Subcutaneous adipose tissue (tissue), 4 donors: ENCODE results near the gene OGDH. TPM values are rescaled to one million over a fixed set of nuclear protein-coding genes. Genes with fewer than 3 reads are reported as not detected.

Experiments
- CTCF ChIP-seq: fragments of 450-650 bp; IDR thresholded peaks from one replicate; pipeline ENCODE4 v1.5.1; 2016; ENCODE audit warnings: low read depth, mild to moderate bottlenecking, control low read depth, antibody characterized with exemption, moderate library complexity
- total RNA-seq, 4 donors: library from RNA; depleted of rRNA; stranded (reverse); fragments of >200 nt; gene quantifications; one replicate each; pipeline ENCODE4 v1.1.0, GENCODE V29; 2016

OGDH gene
- total RNA-seq, 4 donors from 2014 or later: 62.3 to 93.6 (median 68.5) TPM

DNA sequence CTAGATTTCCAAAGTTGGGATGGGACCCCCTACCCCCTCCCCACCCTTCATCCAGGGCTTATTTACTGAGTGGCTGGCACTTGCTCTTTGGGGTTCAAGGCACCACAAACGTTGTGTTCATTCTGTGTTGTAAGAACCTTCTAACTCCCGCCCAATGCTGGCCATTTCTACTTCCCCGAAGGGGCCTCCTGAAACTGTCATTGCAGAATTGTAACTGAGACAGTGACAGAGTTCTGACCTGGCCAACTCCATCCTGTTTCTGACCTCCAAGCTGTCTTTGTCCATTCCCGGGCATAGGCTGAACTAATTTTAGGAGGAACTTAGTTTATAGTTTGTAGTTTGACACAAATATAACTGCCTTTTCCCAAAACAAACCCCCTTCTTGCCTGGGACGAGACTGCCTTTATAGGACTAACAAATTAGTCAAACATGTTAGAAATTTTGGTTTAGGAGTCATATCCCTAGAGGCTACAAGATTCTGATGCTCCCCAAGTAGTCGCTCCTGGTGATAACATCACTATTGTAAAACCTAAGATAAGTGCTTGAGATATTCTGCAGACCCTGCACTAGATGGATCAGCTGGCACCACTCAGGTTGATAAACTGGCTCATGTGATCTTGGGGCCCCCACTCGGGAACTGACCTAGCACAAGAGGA, 107.4 kb downstream of the OGDH start:
- TF ChIP-seq CTCF: no peak

DNA sequence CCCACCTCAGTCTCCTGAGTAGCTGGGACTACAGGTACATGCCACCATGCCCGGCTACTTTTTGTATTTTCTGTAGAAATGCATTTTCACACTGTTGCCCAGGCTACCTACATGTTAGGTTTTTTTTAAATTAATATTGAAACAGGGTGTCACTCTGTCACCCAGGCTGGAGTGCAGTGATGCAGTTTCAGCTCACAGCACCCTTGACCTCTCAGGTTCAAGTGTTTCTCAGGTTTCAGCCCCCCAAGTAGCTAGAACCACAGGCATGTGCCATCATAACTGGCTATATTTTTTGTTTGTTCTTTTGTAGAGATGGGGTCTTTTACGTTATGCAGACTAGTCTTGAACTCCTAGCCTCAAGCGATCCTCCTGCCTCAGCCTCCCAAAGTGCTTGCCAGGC, 109.8 kb downstream of the OGDH start:
- no peak for TF ChIP-seq CTCF

- TF ChIP-seq CTCF: no peak
Observed at GRCh38 chr7:44720301-44720700, 113.9 kb downstream of the OGDH start.

GRCh38 chr7:44724276-44724675, 117.8 kb downstream of the OGDH start:
- TF ChIP-seq CTCF: no peak

DNA sequence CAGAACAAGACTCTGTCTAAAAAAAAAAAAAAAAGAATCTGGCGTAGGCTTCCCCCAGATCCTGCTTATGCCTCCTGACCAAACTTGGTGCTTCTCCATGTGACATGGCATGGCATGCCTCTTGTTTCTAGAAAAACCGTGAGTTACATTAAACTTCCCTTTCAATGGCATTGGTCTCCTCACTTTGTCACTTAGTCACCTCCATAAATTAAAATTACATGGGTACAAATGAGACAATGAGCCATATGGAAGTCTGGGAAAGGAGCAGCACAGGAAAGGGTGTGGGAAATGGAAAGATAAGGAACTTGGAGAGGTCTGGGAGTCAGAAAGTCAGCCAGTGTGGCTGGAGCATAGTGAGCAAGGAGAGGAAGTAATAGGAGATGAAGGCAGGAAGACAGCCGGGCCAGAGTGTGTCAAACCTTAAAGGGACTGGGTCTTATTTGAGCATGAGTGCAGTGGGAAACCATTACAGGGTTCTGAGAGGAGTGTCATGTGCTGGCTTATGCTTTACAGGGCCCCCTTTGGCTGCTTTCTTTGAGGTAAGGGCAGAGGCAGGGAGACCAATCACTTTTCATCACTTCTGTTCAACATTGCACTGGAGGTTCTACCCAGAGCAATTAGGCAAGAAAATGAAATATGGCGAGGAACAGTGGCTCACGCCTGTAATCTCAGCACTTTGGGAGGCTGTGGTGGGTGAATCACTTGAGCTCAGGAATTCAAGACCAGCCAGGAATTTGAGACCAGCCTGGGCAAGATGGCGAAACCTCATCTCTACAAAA, 120.9 kb downstream of the OGDH start:
- TF ChIP-seq CTCF: no peak

- TF ChIP-seq CTCF: no peak
Observed at GRCh38 chr7:44727937-44728262, 121.5 kb downstream of the OGDH start.

DNA sequence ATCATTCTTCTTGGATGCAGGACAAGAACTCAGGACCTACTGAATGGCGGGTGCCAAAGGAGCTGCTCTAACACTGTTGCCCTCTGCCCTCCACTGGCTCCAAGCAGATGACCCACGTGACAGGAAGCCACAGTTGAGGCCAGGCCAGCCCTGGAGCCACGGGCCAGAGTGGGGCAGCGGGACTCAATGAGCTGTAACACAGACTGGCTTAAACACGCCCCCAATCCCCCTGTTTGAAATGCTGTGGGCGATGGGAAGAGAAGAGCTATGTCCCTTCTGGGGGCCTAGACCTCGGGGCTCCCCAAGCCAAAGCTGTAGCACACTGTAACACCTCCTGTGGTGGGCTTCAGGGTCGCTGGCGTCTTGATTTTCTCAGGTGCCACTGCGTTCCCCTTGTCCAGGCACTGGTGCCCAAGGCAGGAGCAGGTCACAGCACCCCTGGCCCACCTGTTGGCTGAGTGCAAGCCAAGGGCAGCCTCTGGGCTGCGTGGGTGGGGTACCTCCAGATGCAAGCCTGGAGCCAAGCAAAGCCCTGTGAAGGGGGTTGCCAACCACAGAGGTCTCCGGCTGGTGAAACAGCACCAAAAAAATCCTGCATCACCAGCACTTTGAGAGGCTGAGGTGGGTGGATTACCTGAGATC, 123.6 kb downstream of the OGDH start:
- no peak for TF ChIP-seq CTCF
